K562 (cell line): Measurements from ENCODE around the gene CD47. TPM values are rescaled to one million over a fixed set of nuclear protein-coding genes. Genes with fewer than 3 reads are reported as not detected.

ENCODE experiments used
- ATAC-seq: fragments of 200-7000 bp; cut with Tn5 transposase; 3 replicates; pipeline ENCODE4 v1.9.1; 2020; ENCODE audit warnings: moderate library complexity
- BruUV-seq: library from RNA; stranded (reverse); fragments of 400-500 nt; replicated peaks from 2 replicates; lab custom pipeline; 2021; lab: Mats Ljungman, UMichigan
- CTCF ChIA-PET: fragments of 300-600 bp; formaldehyde crosslinking; extraction: SDS; loops from one replicate; lab custom pipeline; 2021; ENCODE audit warnings: low intra/inter-chr PET ratio; lab: Yijun Ruan, JAX
- POLR2A ChIA-PET: fragments of 300-600, 350-650 bp; sonication (Branson Sonifier 250); formaldehyde crosslinking; extraction: SDS; loops from one replicate; lab custom pipeline; 2021; ENCODE audit warnings: antibody characterized with exemption, inconsistent platforms; lab: Yijun Ruan, JAX
- DNase-seq, 4 experiments: peaks; one replicate each; pipeline versions ENCODE4 v3.0.0 to v3.0.0-alpha.2; 2011 to 2018; ENCODE audit warnings: low spot score in 3 of 4, mixed read lengths in 3 of 4; ENCODE audit errors: extremely low read depth in 1 of 4
- FAIRE-seq: peaks from 2 replicates; lab custom pipeline; 2011; peaks lifted over from hg19 to GRCh38; lab: Jason Lieb, UNC
- H2AFZ ChIP-seq: 2 replicates; pipeline ENCODE4 v1.6.0; 2011; ENCODE audit warnings: low read depth, low read length, control low read depth, inconsistent platforms
- H3K27ac ChIP-seq: fragments of 200-600 bp; 3 replicates; pipeline ENCODE4 v1.8.0; 2011; ENCODE audit warnings: low read depth, mild to moderate bottlenecking, control low read depth, inconsistent platforms, low read length, moderate library complexity, mixed read lengths; ENCODE audit errors: extremely low read depth
- H3K27me3 ChIP-seq, 2 experiments: fragments of 300-600 bp in 1 of 2; 2 replicates in 1 of 2; 3 replicates in 1 of 2; pipeline versions ENCODE4 v1.6.0 to v1.8.0; 2011; ENCODE audit warnings: inconsistent platforms in 2 of 2, low read length in 2 of 2, mild to moderate bottlenecking in 1 of 2, mixed read lengths in 1 of 2, moderate library complexity in 1 of 2; ENCODE audit not compliant: control insufficient read depth in 2 of 2, insufficient read depth in 2 of 2
- H3K36me3 ChIP-seq: fragments of 300-600 bp; 3 replicates; pipeline ENCODE4 v1.8.0; 2011; ENCODE audit warnings: mild to moderate bottlenecking, low read length, inconsistent platforms; ENCODE audit not compliant: control insufficient read depth, insufficient read depth
- H3K4me1 ChIP-seq, 2 experiments: fragments of 200-600 bp in 1 of 2; replicated peaks in 1 of 2; 2 replicates in 1 of 2; 3 replicates in 1 of 2; pipeline versions ENCODE4 v1.5.1 to v1.8.0; 2011; ENCODE audit warnings: inconsistent platforms in 2 of 2, low read length in 2 of 2, mild to moderate bottlenecking in 1 of 2, mixed read lengths in 1 of 2, moderate library complexity in 1 of 2; ENCODE audit not compliant: control insufficient read depth in 2 of 2, insufficient read depth in 2 of 2
- H3K4me2 ChIP-seq: 2 replicates; pipeline ENCODE4 v1.6.1; 2011; ENCODE audit warnings: low read length, control low read depth, inconsistent platforms, mixed read lengths; ENCODE audit not compliant: insufficient read depth
- H3K4me3 ChIP-seq: fragments of 200-600 bp; sonication (generic), shearing (Covaris generic); 2 replicates; pipeline ENCODE4 v1.5.1; 2016; ENCODE audit warnings: control low read depth, inconsistent platforms
- H3K79me2 ChIP-seq: fragments of 200-600 bp; 3 replicates; pipeline ENCODE4 v1.8.0; 2011; ENCODE audit warnings: low read length, inconsistent platforms; ENCODE audit not compliant: control insufficient read depth, insufficient read depth
- H3K9ac ChIP-seq, 2 experiments: 2 replicates each; pipeline versions ENCODE4 v1.6.0 to v1.6.1; 2011; ENCODE audit warnings: low read depth in 2 of 2, low read length in 2 of 2, control low read depth in 1 of 2, inconsistent platforms in 1 of 2, mild to moderate bottlenecking in 1 of 2, mixed read lengths in 1 of 2; ENCODE audit not compliant: insufficient read depth in 1 of 2
- H3K9me1 ChIP-seq: one replicate; pipeline ENCODE4 v1.6.0; 2011; ENCODE audit warnings: inconsistent platforms, mild to moderate bottlenecking, low read length, moderate library complexity; ENCODE audit not compliant: control insufficient read depth, insufficient read depth
- H3K9me3 ChIP-seq: replicated peaks from 2 replicates; pipeline ENCODE4 v1.5.1; 2011; ENCODE audit warnings: low read depth, low read length, inconsistent platforms; ENCODE audit not compliant: control insufficient read depth, insufficient read depth
- H4K20me1 ChIP-seq: replicated peaks from 2 replicates; pipeline ENCODE4 v1.6.1; 2011; ENCODE audit warnings: low read length, inconsistent platforms, mixed read lengths; ENCODE audit not compliant: control insufficient read depth, insufficient read depth
- CEBPG ChIP-seq, 3 experiments: fragments of 200-800 bp in 1 of 3; sonication (Bioruptor generic) in 1 of 3; sonication (generic) in 1 of 3; formaldehyde crosslinking in 1 of 3; IDR thresholded peaks in 2 of 3; conservative IDR thresholded peaks in 1 of 3; 2 replicates each; pipeline versions ENCODE4 v1.6.1 to v1.8.0; 2016 to 2022; ENCODE audit warnings: missing compliant biosample characterization in 2 of 3, missing genetic modification characterization in 2 of 3, mild to moderate bottlenecking in 1 of 3, missing genetic modification reagents in 1 of 3
- ETV1 ChIP-seq: fragments of 450-650 bp; conservative IDR thresholded peaks from 2 replicates; pipeline ENCODE4 v1.6.1; 2016; ENCODE audit warnings: missing genetic modification characterization, control low read depth, low read depth, missing compliant biosample characterization
- NBN ChIP-seq: fragments of 450-650 bp; IDR thresholded peaks from 2 replicates; pipeline ENCODE4 v1.6.1; 2016; ENCODE audit warnings: low read depth, mild to moderate bottlenecking
- SIN3B ChIP-seq: fragments of 450-650 bp; IDR thresholded peaks from 2 replicates; pipeline ENCODE4 v1.6.1; 2017; ENCODE audit warnings: low read depth, mild to moderate bottlenecking, moderate library complexity
- SMAD3 ChIP-seq: fragments of 450-650 bp; formaldehyde crosslinking; conservative IDR thresholded peaks from 2 replicates; pipeline ENCODE4 v1.4.0; 2020; ENCODE audit warnings: mild to moderate bottlenecking
- SREBF2 ChIP-seq: sonication (generic); formaldehyde crosslinking; IDR thresholded peaks from 2 replicates; pipeline ENCODE4 v1.4.0; 2020; ENCODE audit warnings: mild to moderate bottlenecking, missing genetic modification reagents
- XRCC4 ChIP-seq: IDR thresholded peaks from one replicate; pipeline ENCODE4 v1.6.1; 2011; ENCODE audit not compliant: insufficient read depth, insufficient read length; ENCODE audit errors: extremely low read depth
- ZNF184 ChIP-seq: sonication (generic); formaldehyde crosslinking; IDR thresholded peaks from 2 replicates; pipeline ENCODE4 v1.5.0; 2020; ENCODE audit warnings: missing genetic modification reagents
- ZNF57 ChIP-seq: fragments of 450-650 bp; formaldehyde crosslinking; IDR thresholded peaks from 2 replicates; pipeline ENCODE4 v1.4.0; 2020; ENCODE audit warnings: mild to moderate bottlenecking, moderate library complexity
- ZNF584 ChIP-seq: fragments of 200-800 bp; sonication (Bioruptor generic); IDR thresholded peaks from 2 replicates; pipeline ENCODE4 v1.6.1; 2016; ENCODE audit warnings: low read depth, mild to moderate bottlenecking, missing genetic modification characterization, missing compliant biosample characterization
- WGBS: fragments of 100-300 bp; shearing (Covaris generic); methylation state at CpG from one replicate; pipeline ENCODE4 v1.1.6; 2016; ENCODE audit warnings: low coverage, mixed read lengths; ENCODE audit not compliant: insufficient coverage; ENCODE audit errors: missing lambda C conversion rate; 5-methylcytosine and 5-hydroxymethylcytosine counted together
- in situ Hi-C: fragments of 300-500 bp; cut with MboI; formaldehyde crosslinking; loops from 4 replicates; pipeline ENCODE4 v1.15.0; 2018; ENCODE audit warnings: inconsistent platforms, mixed read lengths
- intact Hi-C: fragments of 100-400 bp; cut with micrococcal nuclease; formaldehyde crosslinking; loops from 2 replicates; pipeline ENCODE4 v1.14.2; 2022
- polyA plus RNA-seq, 8 experiments: library from polyadenylated mRNA; depleted of rRNA in 4 of 8; stranded (reverse) in 5 of 8; unstranded in 3 of 8; fragments of >200 nt; fragmentation: Nextera tagmentation in 2 of 8; fragmentation: Illumina TruSeq in 1 of 8; extraction: Ambion mirVana in 2 of 8; extraction: Trizol in 1 of 8; gene quantifications; 2 replicates each; pipeline versions ENCODE4 v1.2.1 to v1.2.3, GENCODE V29; 2011 to 2014; ENCODE audit warnings: inconsistent platforms in 1 of 8, missing spikeins in 1 of 8
- total RNA-seq, 7 experiments: library from RNA; depleted of rRNA in 6 of 7; stranded (reverse); fragments of >200 nt in 6 of 7; fragmentation: Illumina TruSeq in 2 of 7; extraction: Trizol in 2 of 7; gene quantifications; 2 replicates each; pipeline versions ENCODE4 v1.2.1 to v1.2.3, GENCODE V29; 2011 to 2021; ENCODE audit warnings: low replicate concordance in 1 of 7
- TF ChIP-seq, protein P1 (sequence below), 2 experiments: fragments of 250-450 bp in 1 of 2; fragments of 450-650 bp in 1 of 2; sonication (Bioruptor Pico) in 1 of 2; IDR thresholded peaks; 2 replicates each; pipeline versions ENCODE4 v1.6.1 to v1.8.0; 2016 to 2021; ENCODE audit warnings: mild to moderate bottlenecking in 2 of 2, moderate library complexity in 2 of 2, missing compliant biosample characterization in 1 of 2, missing genetic modification characterization in 1 of 2
- TF ChIP-seq, protein P2 (sequence below), 2 experiments: fragments of 200-800 bp in 1 of 2; sonication (Bioruptor generic) in 1 of 2; sonication (generic) in 1 of 2; formaldehyde crosslinking in 1 of 2; IDR thresholded peaks in 1 of 2; conservative IDR thresholded peaks in 1 of 2; 2 replicates each; pipeline versions ENCODE4 v1.5.0 to v1.6.1; 2016 to 2020; ENCODE audit warnings: missing compliant biosample characterization in 1 of 2, missing genetic modification characterization in 1 of 2, missing genetic modification reagents in 1 of 2
- TF ChIP-seq, protein P3 (sequence below): sonication (generic); formaldehyde crosslinking; IDR thresholded peaks from 2 replicates; pipeline ENCODE4 v1.5.0; 2020; ENCODE audit warnings: missing genetic modification reagents
- TF ChIP-seq, protein P4 (sequence below): fragments of 450-650 bp; formaldehyde crosslinking; IDR thresholded peaks from 2 replicates; pipeline ENCODE4 v1.4.0; 2020; ENCODE audit warnings: mild to moderate bottlenecking, moderate library complexity

Gene CD47
- total and polyA plus RNA-seq, 9 of the 15 experiments (the other 6 are each of a cell fraction or from before 2014, with no cell fraction given) = 10.2 to 62.6 (median 36.3) TPM

DNA sequence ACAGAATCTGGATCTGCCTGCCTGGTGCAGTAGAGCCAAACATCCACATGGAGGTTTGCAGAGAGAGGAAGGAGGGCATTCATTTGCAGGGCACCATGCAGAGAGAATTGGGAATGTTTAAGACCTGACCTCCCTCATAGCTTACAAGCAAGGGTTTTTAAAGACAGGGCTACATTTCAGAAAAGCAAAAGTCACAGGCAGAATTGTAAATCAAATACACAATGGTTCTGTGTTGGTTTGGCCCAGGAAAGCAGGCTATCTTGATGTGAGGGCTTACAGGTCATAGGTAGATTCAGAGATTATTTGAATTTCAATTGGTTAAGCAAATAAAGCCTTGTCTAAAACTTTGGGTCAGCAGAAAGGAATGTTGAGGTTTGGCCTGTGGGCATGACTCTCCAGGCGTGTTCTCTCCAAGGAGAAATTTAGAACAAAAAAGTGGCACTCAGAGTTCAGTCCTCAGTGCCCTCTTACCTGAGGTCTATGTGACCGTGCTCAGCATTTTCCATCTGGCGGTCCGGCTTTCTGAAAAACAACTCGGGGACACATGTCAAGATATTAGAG lies 91.5 kb downstream of the CD47 start:
- Histone ChIP-seq H3K9ac (no peak overlapping the region), H3K79me2 (no peaks in the 10 kb centered on the region), H3K36me3 (no peaks in the 10 kb centered on the region), H2AFZ (no peak overlapping the region), H3K4me3 (no peak overlapping the region), H3K9me3 (no peaks in the 10 kb centered on the region), H3K27me3 (peaks cover 4% of the 10 kb centered on the region in 2 experiments; a peak in 3 of 5 replicates), H3K4me2 (no peak overlapping the region), H3K4me1 (no peaks in the 10 kb centered on the region), H3K27ac (no peak overlapping the region), H4K20me1 (no peaks in the 10 kb centered on the region), H3K9me1 (no peaks in the 10 kb centered on the region)
- BruUV-seq = no TSS peak
- ATAC-seq (no peak), DNase-seq (no peak), FAIRE-seq (no peak)
- in situ Hi-C loops (no loop called here), intact Hi-C loops (no loop called here)
- ChIA-PET POLR2A (no interaction called here), CTCF (no interaction called here)
- WGBS = 3% methylated on average over 5 of the region's 5 CpGs
- TF ChIP-seq, protein P1, sequence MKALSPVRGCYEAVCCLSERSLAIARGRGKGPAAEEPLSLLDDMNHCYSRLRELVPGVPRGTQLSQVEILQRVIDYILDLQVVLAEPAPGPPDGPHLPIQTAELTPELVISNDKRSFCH (CRISPR knock-in tag; IDR thresholded peaks at IDR 0.05) = no peak
- TF ChIP-seq, protein P1 (tag; IDR thresholded peaks at IDR 0.05) = no peak
- no peak for TF ChIP-seq NBN
- TF ChIP-seq ZNF584 (CRISPR knock-in tag) = no peak
- TF ChIP-seq CEBPG (CRISPR knock-in tag; IDR thresholded peaks at IDR 0.05) = no peak
- no peak for TF ChIP-seq CEBPG (tag; conservative IDR thresholded peaks at IDR 0.05 in 1 of 2, IDR thresholded peaks at IDR 0.05 in 1 of 2)
- TF ChIP-seq ZNF184 (CRISPR knock-in tag) = no peak
- no peak for TF ChIP-seq SREBF2 (CRISPR knock-in tag)
- TF ChIP-seq ZNF57 (CRISPR knock-in tag) = no peak
- TF ChIP-seq, protein P2, sequence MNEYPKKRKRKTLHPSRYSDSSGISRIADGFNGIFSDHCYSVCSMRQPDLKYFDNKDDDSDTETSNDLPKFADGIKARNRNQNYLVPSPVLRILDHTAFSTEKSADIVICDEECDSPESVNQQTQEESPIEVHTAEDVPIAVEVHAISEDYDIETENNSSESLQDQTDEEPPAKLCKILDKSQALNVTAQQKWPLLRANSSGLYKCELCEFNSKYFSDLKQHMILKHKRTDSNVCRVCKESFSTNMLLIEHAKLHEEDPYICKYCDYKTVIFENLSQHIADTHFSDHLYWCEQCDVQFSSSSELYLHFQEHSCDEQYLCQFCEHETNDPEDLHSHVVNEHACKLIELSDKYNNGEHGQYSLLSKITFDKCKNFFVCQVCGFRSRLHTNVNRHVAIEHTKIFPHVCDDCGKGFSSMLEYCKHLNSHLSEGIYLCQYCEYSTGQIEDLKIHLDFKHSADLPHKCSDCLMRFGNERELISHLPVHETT (CRISPR knock-in tag; conservative IDR thresholded peaks at IDR 0.05 in 1 of 2, IDR thresholded peaks at IDR 0.05 in 1 of 2) = no peak
- no peak for TF ChIP-seq ETV1 (tag)
- TF ChIP-seq SMAD3 (CRISPR knock-in tag) = no peak
- no peak for TF ChIP-seq SIN3B
- TF ChIP-seq, protein P3, sequence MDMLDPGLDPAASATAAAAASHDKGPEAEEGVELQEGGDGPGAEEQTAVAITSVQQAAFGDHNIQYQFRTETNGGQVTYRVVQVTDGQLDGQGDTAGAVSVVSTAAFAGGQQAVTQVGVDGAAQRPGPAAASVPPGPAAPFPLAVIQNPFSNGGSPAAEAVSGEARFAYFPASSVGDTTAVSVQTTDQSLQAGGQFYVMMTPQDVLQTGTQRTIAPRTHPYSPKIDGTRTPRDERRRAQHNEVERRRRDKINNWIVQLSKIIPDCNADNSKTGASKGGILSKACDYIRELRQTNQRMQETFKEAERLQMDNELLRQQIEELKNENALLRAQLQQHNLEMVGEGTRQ (CRISPR knock-in tag) = no peak
- TF ChIP-seq XRCC4 = no peak
- TF ChIP-seq, protein P4, sequence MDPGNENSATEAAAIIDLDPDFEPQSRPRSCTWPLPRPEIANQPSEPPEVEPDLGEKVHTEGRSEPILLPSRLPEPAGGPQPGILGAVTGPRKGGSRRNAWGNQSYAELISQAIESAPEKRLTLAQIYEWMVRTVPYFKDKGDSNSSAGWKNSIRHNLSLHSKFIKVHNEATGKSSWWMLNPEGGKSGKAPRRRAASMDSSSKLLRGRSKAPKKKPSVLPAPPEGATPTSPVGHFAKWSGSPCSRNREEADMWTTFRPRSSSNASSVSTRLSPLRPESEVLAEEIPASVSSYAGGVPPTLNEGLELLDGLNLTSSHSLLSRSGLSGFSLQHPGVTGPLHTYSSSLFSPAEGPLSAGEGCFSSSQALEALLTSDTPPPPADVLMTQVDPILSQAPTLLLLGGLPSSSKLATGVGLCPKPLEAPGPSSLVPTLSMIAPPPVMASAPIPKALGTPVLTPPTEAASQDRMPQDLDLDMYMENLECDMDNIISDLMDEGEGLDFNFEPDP = no peak
